B cell (primary cell): ENCODE data around the gene EIF4G2. TPM values are rescaled to one million over a fixed set of nuclear protein-coding genes. Genes with fewer than 3 reads are reported as not detected.

ENCODE experiments used
- ATAC-seq: fragments of 200-7000 bp; cut with Tn5 transposase; one replicate; pipeline ENCODE4 v1.10.0; 2021; ENCODE audit warnings: low read depth, mild to moderate bottlenecking, moderate number of reproducible peaks, moderate library complexity
- CTCF ChIA-PET: fragments of 350-600 bp; sonication (Branson Sonifier 250); formaldehyde crosslinking; loops from one replicate; lab custom pipeline; 2021; ENCODE audit warnings: antibody characterized with exemption, inconsistent platforms; lab: Charles Lee
- POLR2A ChIA-PET: fragments of 350-600 bp; sonication (Branson Sonifier 250); formaldehyde crosslinking; loops from one replicate; lab custom pipeline; 2021; ENCODE audit warnings: antibody characterized with exemption; lab: Charles Lee
- DNase-seq: peaks from one replicate; pipeline ENCODE4 v3.0.0; 2013
- H2AFZ ChIP-seq: 2 replicates; pipeline ENCODE4 v1.6.1; 2012; ENCODE audit warnings: mild to moderate bottlenecking, low read depth, low read length; ENCODE audit not compliant: insufficient read depth, poor library complexity, severe bottlenecking
- H3K27ac ChIP-seq, 2 donors: 1 replicate in 1 of 2; 2 replicates in 1 of 2; pipeline ENCODE4 v1.5.1; 2012 to 2013; ENCODE audit warnings: low read length in 2 of 2, mild to moderate bottlenecking in 2 of 2, moderate library complexity in 1 of 2
- H3K27me3 ChIP-seq, 4 experiments: fragments of 200-600 bp in 1 of 4; sonication (generic) in 1 of 4; replicated peaks in 1 of 4; 1 replicate in 2 of 4; 2 replicates in 2 of 4; pipeline versions ENCODE4 v1.6.1 to v1.7.0; 2013 to 2016; ENCODE audit warnings: low read length in 3 of 4, mild to moderate bottlenecking in 2 of 4, mixed read lengths in 1 of 4, moderate library complexity in 1 of 4; ENCODE audit not compliant: insufficient read depth in 4 of 4, control insufficient read depth in 3 of 4; ENCODE audit errors: control extremely low read depth in 1 of 4
- H3K36me3 ChIP-seq, 2 experiments: replicated peaks in 1 of 2; 1 replicate in 1 of 2; 2 replicates in 1 of 2; pipeline versions ENCODE4 v1.6.1 to v1.7.1; 2013; ENCODE audit warnings: low read length in 1 of 2; ENCODE audit not compliant: insufficient read depth in 2 of 2, control insufficient read depth in 1 of 2; ENCODE audit errors: control extremely low read depth in 1 of 2, extremely low read depth in 1 of 2
- H3K4me1 ChIP-seq, 2 donors: fragments of 200-600 bp in 1 of 2; sonication (generic) in 1 of 2; 1 replicate in 1 of 2; 2 replicates in 1 of 2; pipeline versions ENCODE4 v1.5.1 to v1.6.1; 2013 to 2017; ENCODE audit warnings: low read length in 2 of 2; ENCODE audit not compliant: control insufficient read depth in 2 of 2, insufficient read depth in 2 of 2
- H3K4me2 ChIP-seq: replicated peaks from 2 replicates; pipeline ENCODE3; 2012; ENCODE audit warnings: mild to moderate bottlenecking, low read depth, low read length; ENCODE audit not compliant: poor library complexity, severe bottlenecking
- H3K4me3 ChIP-seq, 5 experiments: fragments of 200-600 bp in 1 of 5; sonication (generic) in 1 of 5; 1 replicate in 3 of 5; 2 replicates in 2 of 5; pipeline versions ENCODE4 v1.5.1 to v1.7.0; 2011 to 2016; ENCODE audit warnings: low read length in 4 of 5, mild to moderate bottlenecking in 4 of 5, low read depth in 2 of 5, control low read depth in 1 of 5, moderate library complexity in 1 of 5; ENCODE audit not compliant: insufficient read depth in 1 of 5; ENCODE audit errors: control extremely low read depth in 1 of 5, extremely low read depth in 1 of 5
- H3K79me2 ChIP-seq: fragments of 200-600 bp; sonication (generic); one replicate; pipeline ENCODE4 v1.6.0; 2016; ENCODE audit warnings: low read length; ENCODE audit not compliant: control insufficient read depth, insufficient read depth
- H3K9ac ChIP-seq: fragments of 200-600 bp; sonication (generic); 2 replicates; pipeline ENCODE4 v1.6.1; 2017; ENCODE audit warnings: mild to moderate bottlenecking, low read length, moderate library complexity
- H3K9me3 ChIP-seq, 3 donors: one replicate each; pipeline versions ENCODE4 v1.6.1 to v1.7.1; 2013; ENCODE audit warnings: low read length in 2 of 3; ENCODE audit not compliant: control insufficient read depth in 2 of 3, insufficient read depth in 1 of 3; ENCODE audit errors: control extremely low read depth in 1 of 3
- H4K20me1 ChIP-seq: 2 replicates; pipeline ENCODE4 v1.6.0; 2012; ENCODE audit warnings: mild to moderate bottlenecking, low read length; ENCODE audit not compliant: insufficient read depth, control insufficient read depth, poor library complexity, severe bottlenecking
- H3K27ac Mint-ChIP-seq: one replicate; pipeline ENCODE4 v1.8.0; 2021; ENCODE audit warnings: mixed read lengths
- H3K27me3 Mint-ChIP-seq: one replicate; pipeline ENCODE4 v1.8.0; 2021; ENCODE audit warnings: mixed read lengths
- H3K4me1 Mint-ChIP-seq: one replicate; pipeline ENCODE4 v1.8.0; 2021; ENCODE audit warnings: mixed read lengths
- H3K4me3 Mint-ChIP-seq: one replicate; pipeline ENCODE4 v1.8.0; 2021; ENCODE audit warnings: mixed read lengths
- H3K9me3 Mint-ChIP-seq: one replicate; pipeline ENCODE4 v1.8.0; 2022; ENCODE audit warnings: mixed read lengths; ENCODE audit not compliant: insufficient read depth
- EZH2 ChIP-seq: IDR thresholded peaks from 2 replicates; pipeline ENCODE4 v1.6.1; 2012; ENCODE audit warnings: borderline replicate concordance, low read depth, mild to moderate bottlenecking, moderate library complexity, low read length; ENCODE audit not compliant: insufficient read depth, poor library complexity, severe bottlenecking
- WGBS: methylation state at CpG from one replicate; pipeline ENCODE4 v1.1.5; 2013; ENCODE audit warnings: missing lambda C conversion rate; ENCODE audit not compliant: insufficient coverage; 5-methylcytosine and 5-hydroxymethylcytosine counted together
- intact Hi-C: fragments of 100-400 bp; cut with micrococcal nuclease; formaldehyde crosslinking; loops from one replicate; pipeline ENCODE4 v1.10.0; 2022
- polyA plus RNA-seq: library from polyadenylated mRNA; depleted of rRNA; stranded (reverse); fragments of >200 nt; gene quantifications from 2 replicates; pipeline ENCODE4 v1.2.3, GENCODE V29; 2012
- total RNA-seq, 2 donors: library from RNA; stranded (reverse); fragments of 120-200 nt in 1 of 2; gene quantifications; 1 replicate in 1 of 2; 2 replicates in 1 of 2; pipeline versions ENCODE4 v1.2.3 to v1.2.4, GENCODE V29; 2013 to 2022
- TF ChIP-seq, protein P1 (sequence below): fragments of 200-600 bp; IDR thresholded peaks from one replicate; pipeline ENCODE4 v1.8.0; 2022; ENCODE audit warnings: antibody characterized with exemption, mild to moderate bottlenecking

The EIF4G2 gene
- total and polyA plus RNA-seq, 2 donors (not counting 1 experiment from before 2014, with no cell fraction given) = 275 to 592 TPM

DNA sequence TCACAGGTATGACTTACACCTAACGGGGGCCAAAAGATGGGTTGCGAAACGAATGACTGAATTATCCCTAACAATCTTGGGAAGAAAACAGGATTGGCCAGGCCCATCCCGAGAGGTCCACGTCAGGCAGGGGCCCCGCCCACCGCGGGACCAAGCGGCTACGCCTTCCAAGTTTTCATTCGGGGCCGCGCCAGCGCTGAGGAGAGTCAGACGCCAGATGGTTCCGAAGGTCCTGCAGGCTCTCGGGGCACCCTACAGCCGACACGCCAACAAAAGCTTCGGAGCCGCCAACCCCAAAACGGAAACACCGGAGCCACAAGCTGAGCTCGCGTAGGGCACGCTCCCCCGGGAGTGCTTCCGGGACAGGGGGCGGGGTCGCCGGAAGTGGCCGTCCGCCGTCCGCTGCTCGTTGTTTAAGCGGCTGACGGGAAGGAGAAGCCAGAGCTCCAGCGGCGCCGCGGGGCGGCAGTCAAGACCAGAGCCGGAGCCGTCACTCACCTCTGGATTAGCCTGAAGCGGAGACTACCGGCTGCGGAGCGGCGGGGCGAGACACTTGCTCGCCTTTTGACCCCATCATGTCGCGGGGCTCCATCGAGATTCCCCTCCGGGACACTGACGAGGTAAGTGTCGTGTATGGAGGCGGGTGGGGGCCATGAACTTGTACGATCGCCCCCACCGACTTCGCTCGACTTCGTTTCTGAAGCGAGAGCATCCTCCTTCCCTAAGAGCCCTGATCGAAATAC lies 57.7 kb downstream of the EIF4G2 start, which contains the start of gene CTR9:
CTR9 (plus strand) TSS at position 409 of the 743 bp plus-strand sequence; CDS start at position 576, 167 bp downstream.
- H3K4me1 ChIP-seq = peaks cover 8 to 12% of the 10 kb centered on the region in 2 donors
- ATAC-seq (peak; percentile 92), DNase-seq (peak; percentile 95)
- H3K9me3 ChIP-seq = no peaks in the 10 kb centered on the region
- peak within 1 kb of the TSS; percentile 91 for H3K27ac Mint-ChIP-seq
- H3K9me3 Mint-ChIP-seq = no peaks in the 10 kb centered on the region
- H3K36me3 ChIP-seq = peaks cover 10 to 28% of the 10 kb centered on the region in 2 experiments
- H3K27ac ChIP-seq = peak within 1 kb of the TSS; percentile 78 to 85
- H3K79me2 ChIP-seq = peaks cover 11% of the 10 kb centered on the region
- no peak for TF ChIP-seq EZH2
- TF ChIP-seq, protein P1, sequence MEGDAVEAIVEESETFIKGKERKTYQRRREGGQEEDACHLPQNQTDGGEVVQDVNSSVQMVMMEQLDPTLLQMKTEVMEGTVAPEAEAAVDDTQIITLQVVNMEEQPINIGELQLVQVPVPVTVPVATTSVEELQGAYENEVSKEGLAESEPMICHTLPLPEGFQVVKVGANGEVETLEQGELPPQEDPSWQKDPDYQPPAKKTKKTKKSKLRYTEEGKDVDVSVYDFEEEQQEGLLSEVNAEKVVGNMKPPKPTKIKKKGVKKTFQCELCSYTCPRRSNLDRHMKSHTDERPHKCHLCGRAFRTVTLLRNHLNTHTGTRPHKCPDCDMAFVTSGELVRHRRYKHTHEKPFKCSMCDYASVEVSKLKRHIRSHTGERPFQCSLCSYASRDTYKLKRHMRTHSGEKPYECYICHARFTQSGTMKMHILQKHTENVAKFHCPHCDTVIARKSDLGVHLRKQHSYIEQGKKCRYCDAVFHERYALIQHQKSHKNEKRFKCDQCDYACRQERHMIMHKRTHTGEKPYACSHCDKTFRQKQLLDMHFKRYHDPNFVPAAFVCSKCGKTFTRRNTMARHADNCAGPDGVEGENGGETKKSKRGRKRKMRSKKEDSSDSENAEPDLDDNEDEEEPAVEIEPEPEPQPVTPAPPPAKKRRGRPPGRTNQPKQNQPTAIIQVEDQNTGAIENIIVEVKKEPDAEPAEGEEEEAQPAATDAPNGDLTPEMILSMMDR = no peak
- H3K4me1 Mint-ChIP-seq = peaks cover 21% of the 10 kb centered on the region
- whole genome bisulfite sequencing = under 1% methylated on average over 67 of the region's 67 CpGs
- ChIA-PET CTCF (interaction anchor here (0.6 to 1.7 kb wide), 11 partner anchors 9 to 1836 kb away, joined by 3 to 6 read pairs (median 3); no protein-coding TSS in a partner anchor), POLR2A (interaction anchor here (0.8 to 1.5 kb wide), 6 partner anchors 11 to 309 kb away, joined by 3 to 20 read pairs (median 4); partner anchors contain the start of genes EIF4G2 and ZBED5)
- H3K4me3 ChIP-seq = peak within 1 kb of the TSS; percentile 77 to 96 (median 92)
- H3K27me3 ChIP-seq = no peaks in the 10 kb centered on the region
- no peaks in the 10 kb centered on the region for H4K20me1 ChIP-seq
- intact Hi-C loops = loop anchor here (1.0 to 5.0 kb wide), 7 partner anchors 11 to 1290 kb away; partner anchors contain the start of genes EIF4G2, RNF141, ZBED5 and ZNF143
- peak within 1 kb of the TSS; percentile 74 for H3K4me2 ChIP-seq
- H2AFZ ChIP-seq = peak within 1 kb of the TSS; percentile 90
- peak within 1 kb of the TSS; percentile 91 for H3K9ac ChIP-seq
- peak within 1 kb of the TSS; percentile 95 for H3K4me3 Mint-ChIP-seq
- H3K27me3 Mint-ChIP-seq = no peaks in the 10 kb centered on the region

DNA sequence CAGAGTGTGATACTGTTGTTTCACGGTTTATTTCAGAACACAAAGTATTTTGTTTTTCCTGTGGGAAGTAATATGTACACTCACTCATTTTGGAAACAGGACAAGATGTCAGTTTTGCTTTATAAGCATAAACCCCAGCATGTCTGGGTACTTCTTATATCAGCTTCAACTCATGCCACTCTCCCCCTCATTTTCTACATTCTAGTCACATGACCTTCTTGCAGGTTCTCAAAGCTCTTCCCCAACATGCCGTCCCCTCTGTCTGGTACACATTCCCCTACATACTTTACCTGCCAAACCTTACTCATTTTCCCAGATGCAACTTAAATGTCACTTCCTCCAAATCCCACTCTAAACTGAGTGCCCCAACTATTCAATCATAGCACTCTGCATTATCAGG lies 59.2 kb downstream of the EIF4G2 start:
- H3K79me2 ChIP-seq = peaks cover 11% of the 10 kb centered on the region
- Mint-ChIP-seq H3K4me3 (peak overlapping the region; percentile 38), H3K4me1 (peaks cover 21% of the 10 kb centered on the region), H3K27ac (peak overlapping the region; percentile 4), H3K9me3 (no peaks in the 10 kb centered on the region), H3K27me3 (no peaks in the 10 kb centered on the region)
- H3K27me3 ChIP-seq = no peaks in the 10 kb centered on the region
- H3K36me3 ChIP-seq = peaks cover 7 to 13% of the 10 kb centered on the region in 2 experiments
- no peak for ATAC-seq
- no peaks in the 10 kb centered on the region for H3K9me3 ChIP-seq
- no peak overlapping the region for H3K4me2 ChIP-seq
- H3K27ac ChIP-seq = no peak overlapping the region
- ChIA-PET POLR2A (no interaction called here), CTCF (interaction anchor here (1.0 kb wide), 1 partner anchor 343 kb away, joined by 3 read pairs; no protein-coding TSS in a partner anchor)
- H4K20me1 ChIP-seq = no peaks in the 10 kb centered on the region
- TF ChIP-seq, protein P1 = no peak
- no peak for TF ChIP-seq EZH2
- intact Hi-C loops = no loop called here
- H2AFZ ChIP-seq = no peak overlapping the region
- DNase-seq = no peak
- no peak overlapping the region for H3K9ac ChIP-seq
- H3K4me1 ChIP-seq = peaks cover 8 to 12% of the 10 kb centered on the region in 2 donors
- 68% methylated on average over 2 of the region's 2 CpGs for WGBS
- H3K4me3 ChIP-seq = no peak overlapping the region
